HG03558 (cell line): ENCODE data around the gene SMIM44.

Experiments used
- ATAC-seq: cut with Tn5 transposase; IDR thresholded peaks from one replicate; pipeline ENCODE4 v1.9.1; 2021; ENCODE audit warnings: moderate number of reproducible peaks; ENCODE audit not compliant: unreplicated experiment; ENCODE audit errors: extremely low read depth

Gene SMIM44

DNA sequence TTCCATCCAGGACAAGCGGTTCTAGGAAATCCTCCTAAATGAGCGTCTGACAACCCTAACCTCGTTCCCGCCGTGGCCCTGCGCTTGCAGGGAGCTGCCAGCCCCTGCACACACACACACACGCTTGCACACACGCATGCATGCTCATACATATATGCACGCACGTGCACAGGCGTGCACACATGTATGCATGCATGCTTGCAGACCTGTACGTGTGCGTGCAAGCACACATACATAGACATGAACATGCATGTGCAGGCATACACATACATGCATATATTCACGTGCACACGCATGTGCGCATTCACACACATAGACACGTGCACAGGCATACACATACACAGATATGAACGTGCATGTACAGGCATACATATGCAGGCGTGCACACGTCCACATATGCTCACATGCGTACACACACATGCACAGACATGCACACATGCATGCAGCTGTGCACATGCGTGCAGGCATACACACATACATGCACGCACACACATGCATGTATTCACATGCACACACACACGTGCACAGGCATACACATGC lies 38.5 kb downstream of the SMIM44 start:
- ATAC-seq = no peak

DNA sequence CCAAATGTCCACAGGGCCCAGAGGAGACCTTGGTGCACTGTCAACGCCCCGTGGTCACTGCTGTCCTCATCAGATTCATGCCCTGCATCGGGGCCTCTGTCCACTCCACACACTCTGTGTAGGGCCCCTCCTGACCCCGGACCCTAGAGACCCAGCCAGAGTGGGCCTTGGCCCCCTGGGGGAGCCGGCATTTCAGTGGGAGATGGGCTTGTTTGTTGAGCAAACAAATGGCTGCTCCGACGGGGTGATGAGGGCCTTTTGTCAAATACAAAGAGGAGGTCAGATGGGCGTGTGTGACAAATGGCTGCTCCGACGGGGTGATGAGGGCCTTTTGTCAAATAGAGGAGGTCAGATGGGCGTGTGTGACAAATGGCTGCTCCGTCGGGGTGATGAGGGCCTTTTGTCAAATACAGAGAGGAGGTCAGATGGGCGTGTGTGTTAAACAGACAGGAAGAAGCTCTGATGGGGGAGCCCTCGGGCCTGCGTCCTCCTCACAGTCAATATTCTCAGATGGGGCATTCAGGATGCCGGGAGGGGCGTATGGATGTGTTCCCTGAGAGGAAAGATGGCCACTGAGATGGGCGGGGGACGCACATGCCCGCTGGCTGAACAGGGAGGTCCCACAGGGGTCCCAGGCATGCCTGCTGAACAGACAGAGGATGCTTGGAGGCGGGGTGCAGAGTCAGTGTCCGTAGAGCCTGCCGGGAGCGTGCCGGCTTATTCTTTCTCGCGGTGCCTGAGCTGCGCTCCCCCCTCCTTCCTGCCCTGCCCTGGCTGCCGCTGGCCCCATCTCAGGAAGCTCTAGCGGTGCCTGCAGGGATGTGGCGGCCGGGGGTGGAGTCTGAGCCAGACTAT lies 39.2 kb downstream of the SMIM44 start:
- ATAC-seq = no peak

DNA sequence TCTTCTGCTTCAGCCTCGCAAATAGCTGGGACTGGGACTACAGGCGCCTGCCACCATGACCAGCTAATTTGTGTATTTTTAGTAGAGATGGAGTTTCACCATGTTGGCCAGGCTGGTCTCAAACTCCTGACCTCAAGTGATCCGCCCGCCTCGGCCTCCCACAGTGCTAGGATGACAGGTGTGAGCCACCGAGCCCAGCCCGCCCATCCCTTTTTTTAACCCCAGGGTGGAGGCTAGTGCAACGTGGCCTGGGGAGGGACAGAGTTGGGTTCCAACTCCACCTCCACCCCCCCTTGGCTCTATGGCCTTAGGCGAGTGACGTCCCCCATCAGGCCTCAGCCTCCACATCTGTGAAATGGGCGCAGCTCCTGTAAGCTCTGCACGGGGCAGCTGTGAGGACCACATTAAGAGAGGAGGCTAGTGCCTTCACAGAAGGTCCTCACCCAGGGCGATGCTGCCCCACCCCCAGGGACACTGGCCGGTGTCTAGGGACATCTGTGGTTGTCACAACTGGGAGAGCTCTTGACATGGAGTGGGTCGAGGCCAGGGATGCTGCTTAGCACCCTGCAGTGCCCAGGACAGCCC lies 40.7 kb downstream of the SMIM44 start:
- no peak for ATAC-seq

DNA sequence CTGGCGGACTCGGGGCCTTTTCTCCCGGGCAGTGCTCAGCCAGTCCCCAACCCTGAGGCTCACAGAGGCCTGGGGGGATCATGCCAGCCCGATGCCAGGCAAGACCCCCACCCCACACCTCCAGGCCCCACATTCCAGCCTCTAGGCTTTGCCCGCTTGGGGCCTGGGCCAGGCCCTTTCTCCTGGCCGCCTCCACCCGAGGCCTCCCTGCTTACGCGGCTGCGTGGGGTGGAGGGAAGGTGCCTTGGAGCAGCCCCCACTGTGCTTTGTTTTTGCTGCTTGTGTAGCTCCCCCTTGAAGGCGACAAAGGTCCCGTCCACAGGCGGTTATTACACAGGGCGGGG lies 41.3 kb downstream of the SMIM44 start:
- no peak for ATAC-seq

DNA sequence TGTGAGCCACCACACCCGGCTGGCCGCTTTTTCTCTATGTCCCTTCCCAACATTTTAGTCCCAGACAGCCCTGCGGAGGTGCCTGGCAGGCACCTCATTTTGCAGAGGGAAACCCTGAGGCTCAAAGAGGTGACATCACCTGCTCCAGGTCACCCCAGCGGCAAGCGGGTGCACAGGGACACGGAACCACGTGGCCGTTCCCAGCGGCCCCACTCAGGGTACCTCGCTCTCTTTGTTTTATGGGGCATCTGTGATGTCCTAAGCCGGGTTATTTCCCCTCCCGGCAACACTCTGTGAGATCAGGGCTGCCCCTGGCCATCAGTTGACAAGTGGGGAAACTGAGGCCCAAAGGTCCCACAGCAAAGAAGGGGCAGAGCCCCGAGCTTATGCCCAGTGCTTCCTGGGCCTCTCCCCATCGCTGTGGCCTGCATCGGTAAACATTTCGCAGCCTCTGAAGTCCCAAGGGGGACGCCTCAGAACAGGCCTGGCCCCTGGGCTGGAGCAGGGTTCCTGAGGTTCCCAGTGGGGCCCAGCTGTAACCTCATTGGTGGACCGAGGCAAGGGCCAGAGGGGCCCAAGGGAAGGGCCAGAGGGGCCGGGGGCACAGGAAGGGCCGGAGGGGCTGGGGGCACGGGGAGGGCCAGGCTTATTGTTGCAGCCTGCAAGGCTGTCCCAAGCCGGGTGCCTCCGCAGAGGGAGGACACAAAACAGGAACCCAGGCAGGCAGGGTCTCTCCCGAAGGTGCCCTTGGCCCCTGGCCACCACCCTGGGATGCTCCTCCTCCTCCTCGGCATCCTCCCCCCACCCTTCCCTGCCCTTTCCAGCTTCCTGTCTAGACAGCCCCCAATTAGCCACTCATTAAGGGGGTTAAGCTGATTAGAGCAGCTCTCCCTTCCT lies 41.9 kb downstream of the SMIM44 start:
- no peak for ATAC-seq

DNA sequence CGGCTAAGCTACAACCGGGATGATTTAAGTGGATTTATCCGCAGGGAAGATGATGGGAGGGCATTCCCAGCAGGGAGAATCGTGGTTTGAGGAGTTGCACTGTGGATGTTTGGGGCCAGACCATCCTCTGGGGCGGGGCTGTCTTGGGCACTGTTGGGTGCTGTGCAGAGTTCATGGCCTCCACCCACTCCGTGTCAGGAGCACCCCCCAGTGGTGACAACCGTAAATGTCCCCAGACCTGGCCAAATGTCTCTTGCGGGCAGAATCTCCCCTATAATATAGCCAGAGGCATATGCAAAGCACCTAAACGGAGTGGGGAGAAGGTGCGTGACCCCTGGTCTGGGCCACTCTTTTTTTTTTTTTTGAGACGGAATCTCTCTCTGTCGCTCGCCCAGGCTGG lies 43.2 kb downstream of the SMIM44 start:
- no peak for ATAC-seq

DNA sequence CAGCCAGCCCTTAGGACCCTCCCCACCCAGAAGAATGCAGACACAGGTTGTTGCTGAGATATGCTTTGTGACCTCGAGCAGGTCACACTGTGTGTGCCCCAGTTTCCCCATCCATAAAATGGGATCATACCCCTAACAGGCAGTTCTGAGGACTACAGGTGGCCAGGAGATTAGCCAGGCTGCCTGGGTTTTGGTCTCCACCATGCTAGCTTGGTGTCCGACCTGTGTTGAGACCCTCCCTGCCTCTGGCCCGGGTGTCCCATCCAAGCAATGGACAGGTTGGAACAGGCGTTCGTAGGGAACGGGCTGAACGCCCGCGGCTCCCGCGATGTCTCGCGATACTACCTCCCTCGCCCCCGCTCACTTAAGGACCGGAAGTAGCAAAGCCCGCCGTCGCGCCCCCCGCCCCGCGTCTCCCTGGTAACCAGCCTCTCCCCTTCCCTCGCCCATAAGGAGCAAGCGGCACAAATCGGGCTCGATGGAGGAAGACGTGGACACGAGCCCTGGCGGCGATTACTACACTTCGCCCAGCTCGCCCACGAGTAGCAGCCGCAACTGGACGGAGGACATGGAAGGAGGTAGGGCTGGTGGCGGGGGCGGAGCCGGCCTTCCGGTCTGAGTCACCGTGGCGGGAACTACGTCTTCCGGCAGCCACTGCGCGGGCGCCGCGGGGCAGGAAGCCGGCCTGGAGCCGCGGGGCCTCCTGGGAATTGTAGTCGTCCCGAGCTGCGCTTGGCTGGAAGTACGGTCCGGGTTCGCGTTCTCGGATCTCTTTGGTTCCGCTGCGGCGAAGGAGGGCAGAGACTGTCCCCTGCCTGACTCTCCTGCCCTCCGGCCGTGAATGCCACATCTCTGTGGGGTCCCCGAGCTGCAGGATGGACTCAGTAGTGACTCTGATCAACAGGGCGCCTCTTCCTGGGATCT lies 48.3 kb downstream of the SMIM44 start:
- peak; percentile 54 for ATAC-seq

DNA sequence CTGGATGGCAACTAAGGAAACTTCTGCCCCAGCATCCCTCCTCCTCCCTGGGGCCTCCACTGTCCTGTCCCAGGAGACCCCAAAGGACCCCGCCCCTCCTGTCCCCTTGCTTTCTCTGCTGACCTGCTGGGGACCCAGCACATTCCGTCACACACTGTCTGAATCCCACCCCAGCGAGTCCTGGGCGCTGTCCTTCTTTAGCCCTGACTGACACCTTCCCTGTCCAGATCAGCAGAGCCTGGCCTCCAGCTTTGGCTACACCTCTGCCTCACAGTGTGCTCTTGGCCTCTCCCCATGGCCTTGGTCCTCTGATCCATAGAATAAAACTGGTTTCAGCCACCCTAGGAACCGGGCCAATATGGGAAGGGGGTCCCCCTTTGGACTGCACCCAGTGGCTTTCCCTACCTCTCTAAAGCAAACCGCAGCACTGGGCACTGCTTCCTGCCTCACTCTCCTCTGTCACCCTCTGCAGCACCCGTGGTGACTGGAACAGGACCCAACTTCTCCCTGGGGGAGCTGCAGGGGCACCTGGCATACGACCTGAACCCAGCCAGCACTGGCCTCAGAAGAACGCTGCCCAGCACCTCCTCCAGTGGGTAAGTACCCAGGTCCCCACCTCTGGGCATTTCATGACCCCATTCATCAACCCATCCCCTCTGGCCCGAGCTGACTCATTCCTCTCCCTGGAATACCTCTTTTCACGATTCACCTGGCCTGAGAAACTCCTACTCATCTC lies 49.3 kb downstream of the SMIM44 start:
- no peak for ATAC-seq

DNA sequence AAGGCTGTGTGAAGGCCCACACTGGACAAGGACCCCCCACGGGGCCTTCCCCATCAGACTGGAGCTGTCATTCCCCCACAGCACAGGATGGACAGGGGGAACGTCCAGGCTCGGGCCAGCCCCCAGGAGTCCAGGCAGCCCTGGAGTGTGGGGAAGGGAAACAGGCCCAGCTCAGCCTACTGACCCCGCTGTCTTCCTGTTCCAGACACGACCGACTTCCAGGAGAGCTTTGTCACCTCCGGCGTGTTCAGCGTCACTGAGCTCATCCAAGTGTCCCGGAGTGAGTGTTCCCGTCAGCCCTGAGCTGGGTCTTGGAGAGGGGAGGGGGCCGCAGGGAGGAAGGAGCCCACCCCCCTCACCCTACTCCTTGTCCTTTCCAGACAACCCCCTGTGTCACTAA lies 49.9 kb downstream of the SMIM44 start:
- ATAC-seq = no peak
